Amniotic epithelial cell (primary cell): ENCODE results near the gene ZNF790.

Source experiments
- DNase-seq: peaks from one replicate; pipeline ENCODE4 v3.0.0-alpha.2; 2010; ENCODE audit warnings: low read depth

ZNF790 gene

GRCh38 chr19:36837906-36838783 lies at the start of gene ZNF790:
Gene ZNF790 (minus strand): TSS chr19:36838387. CDS start chr19:36825619, 12,768 bp downstream.
- peak; percentile 92 for DNase-seq

GRCh38 chr19:36876993-36877938 lies 39.1 kb upstream of the ZNF790 start:
- DNase-seq, result peak; percentile 2

- DNase-seq, result no peak
These were observed 13.7 kb upstream of the ZNF790 start for GRCh38 chr19:36851898-36852297.

GRCh38 chr19:36850559-36851442 lies 12.6 kb upstream of the ZNF790 start, which contains the start of gene ZNF345:
Gene ZNF345 (plus strand): TSS chr19:36850876. CDS start chr19:36876831, 25,955 bp downstream.
- DNase-seq, result peak; percentile 94

- peak; percentile 89 for DNase-seq
These were observed 11.7 kb upstream of the ZNF790 start for GRCh38 chr19:36849701-36850558.

- no peak for DNase-seq
These were observed 9.8 kb upstream of the ZNF790 start for GRCh38 chr19:36847968-36848367.

GRCh38 chr19:36838784-36839324 lies 667 bp upstream of the ZNF790 start:
- no peak for DNase-seq

- DNase-seq, result peak; percentile 41
These were observed 846 bp downstream of the ZNF790 start for GRCh38 chr19:36837176-36837905.

- DNase-seq, result no peak
These were observed 4.8 kb downstream of the ZNF790 start for GRCh38 chr19:36833430-36833829.

- no peak for DNase-seq
These were observed 16.4 kb downstream of the ZNF790 start for GRCh38 chr19:36821758-36822157.

- DNase-seq, result peak; percentile 18
These were observed 19.0 kb downstream of the ZNF790 start for GRCh38 chr19:36819130-36819630.

GRCh38 chr19:36807029-36807428 lies 31.2 kb downstream of the ZNF790 start:
- DNase-seq, result no peak

GRCh38 chr19:36805364-36805763 lies 32.8 kb downstream of the ZNF790 start:
- DNase-seq, result no peak

GRCh38 chr19:36797786-36798108 lies 40.4 kb downstream of the ZNF790 start:
- no peak for DNase-seq

GRCh38 chr19:36796714-36796992 lies 41.5 kb downstream of the ZNF790 start:
- no peak for DNase-seq

- peak; percentile 7 for DNase-seq
These were observed 46.6 kb downstream of the ZNF790 start for GRCh38 chr19:36791420-36792141.

- DNase-seq, result no peak
These were observed 62.4 kb downstream of the ZNF790 start for GRCh38 chr19:36775768-36776167.

GRCh38 chr19:36773223-36773579 lies 65.0 kb downstream of the ZNF790 start:
- no peak for DNase-seq
